GM19025 (cell line): Measurements from ENCODE around the gene KRTAP9-2.
"Not testable (repeated sequence)": the region's sequence is repeated elsewhere in the genome, so short reads cannot be mapped to it uniquely, and the experiment has no call there.

Source experiments
- ATAC-seq: cut with Tn5 transposase; IDR thresholded peaks from one replicate; pipeline ENCODE4 v1.9.1; 2021; ENCODE audit warnings: mild to moderate bottlenecking, low read depth, moderate library complexity; ENCODE audit not compliant: unreplicated experiment

KRTAP9-2 gene

GRCh38 chr17:41226598-41227095, at the start of gene KRTAP9-2:
Gene KRTAP9-2, plus strand, starts transcription at chr17:41226648. Its CDS starts 7 bp downstream, at chr17:41226655.
- not testable (repeated sequence) for ATAC-seq

GRCh38 chr17:41176744-41177387, 49.6 kb upstream of the KRTAP9-2 start:
- ATAC-seq: no peak

GRCh38 chr17:41177727-41178271, 48.6 kb upstream of the KRTAP9-2 start, which contains the start of gene KRTAP4-2:
Gene KRTAP4-2, minus strand, starts transcription at chr17:41178221. Its CDS starts 57 bp downstream, at chr17:41178164.
- ATAC-seq: no peak

GRCh38 chr17:41178341-41178740, 48.1 kb upstream of the KRTAP9-2 start:
- ATAC-seq: no peak

DNA sequence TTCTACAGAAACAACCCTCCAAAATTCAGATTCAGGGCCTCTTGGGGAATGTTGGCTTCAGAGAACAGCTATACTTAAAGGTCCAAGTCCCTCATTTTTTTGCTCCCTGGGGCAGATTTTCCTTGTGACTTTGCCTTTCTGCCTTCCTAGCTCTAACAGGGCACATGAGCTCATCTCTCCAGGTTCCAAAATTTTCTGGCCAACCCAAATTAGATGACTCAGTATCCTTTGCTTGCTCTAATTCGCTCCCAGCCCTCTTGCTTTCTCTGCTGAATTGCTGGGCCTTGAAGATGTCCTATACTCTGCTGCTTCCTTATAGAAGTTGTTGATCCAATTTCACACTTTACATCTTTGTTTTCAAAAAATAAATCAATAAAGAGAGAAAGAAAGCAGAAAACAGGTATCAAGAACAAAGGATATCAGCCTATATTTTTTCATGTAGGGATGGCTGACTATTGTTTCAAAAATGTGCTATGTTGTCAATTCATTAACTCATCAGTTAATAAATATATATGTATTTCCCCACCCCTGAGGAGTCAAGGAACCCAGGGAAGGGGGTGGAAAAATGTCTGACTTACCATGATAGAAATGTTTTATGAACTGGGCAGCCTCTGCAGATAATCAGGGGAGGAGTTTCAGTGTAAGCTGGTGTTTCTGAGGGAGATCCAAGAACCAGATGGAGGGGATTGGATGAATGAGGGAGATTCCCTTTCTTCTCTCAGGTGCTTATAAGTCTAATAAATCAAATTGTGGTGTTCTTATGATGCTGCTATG, 47.4 kb upstream of the KRTAP9-2 start:
- ATAC-seq: no peak

DNA sequence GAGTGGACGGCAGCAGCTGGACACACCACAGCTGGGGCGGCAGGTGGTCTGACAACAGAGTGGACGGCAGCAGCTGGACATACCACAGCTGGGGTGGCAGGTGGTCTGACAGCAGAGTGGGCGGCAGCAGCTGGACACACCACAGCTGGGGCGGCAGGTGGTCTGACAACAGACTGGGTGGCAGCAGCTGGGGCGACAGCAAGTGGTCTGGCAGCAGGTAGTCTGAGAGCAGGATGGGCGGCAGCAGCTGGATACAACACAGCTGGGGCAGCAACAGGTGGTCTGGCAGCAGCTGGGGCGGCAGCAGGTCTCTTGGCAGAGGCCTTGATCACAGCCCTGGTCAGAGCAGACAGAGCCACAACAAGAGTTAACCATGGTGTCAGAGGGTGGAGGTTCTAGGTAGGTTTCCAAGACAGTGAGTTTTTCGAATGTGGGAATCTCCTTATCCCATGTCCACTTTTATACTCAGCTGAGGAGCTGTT, 41.9 kb upstream of the KRTAP9-2 start, which contains the start of gene KRTAP4-1:
TSS of gene KRTAP4-1 (minus strand) at position 432 of the 482 bp plus-strand sequence. CDS start at position 375, 57 bp downstream.
- no peak for ATAC-seq

DNA sequence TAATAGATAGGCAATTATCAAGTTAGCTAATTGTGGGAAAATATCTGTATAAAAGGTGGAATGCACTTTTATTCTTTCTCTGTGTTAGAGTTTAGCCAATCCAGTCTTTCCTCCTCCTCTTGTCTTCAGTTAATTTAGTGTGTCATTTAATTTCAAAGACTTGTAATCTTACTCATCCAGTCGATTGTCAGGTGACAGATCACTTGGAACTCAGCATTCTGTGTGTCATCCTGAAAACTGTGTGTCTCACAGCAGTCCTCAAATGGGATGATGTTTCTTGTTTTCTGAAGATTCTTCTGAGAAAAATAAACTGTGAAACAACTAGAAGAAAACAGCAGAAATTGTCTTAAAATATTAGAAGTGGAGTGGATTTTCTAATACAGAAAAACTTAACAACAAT, 41.4 kb upstream of the KRTAP9-2 start:
- ATAC-seq: no peak

- ATAC-seq: no peak
These were observed 39.6 kb upstream of the KRTAP9-2 start for GRCh38 chr17:41186872-41187271.

DNA sequence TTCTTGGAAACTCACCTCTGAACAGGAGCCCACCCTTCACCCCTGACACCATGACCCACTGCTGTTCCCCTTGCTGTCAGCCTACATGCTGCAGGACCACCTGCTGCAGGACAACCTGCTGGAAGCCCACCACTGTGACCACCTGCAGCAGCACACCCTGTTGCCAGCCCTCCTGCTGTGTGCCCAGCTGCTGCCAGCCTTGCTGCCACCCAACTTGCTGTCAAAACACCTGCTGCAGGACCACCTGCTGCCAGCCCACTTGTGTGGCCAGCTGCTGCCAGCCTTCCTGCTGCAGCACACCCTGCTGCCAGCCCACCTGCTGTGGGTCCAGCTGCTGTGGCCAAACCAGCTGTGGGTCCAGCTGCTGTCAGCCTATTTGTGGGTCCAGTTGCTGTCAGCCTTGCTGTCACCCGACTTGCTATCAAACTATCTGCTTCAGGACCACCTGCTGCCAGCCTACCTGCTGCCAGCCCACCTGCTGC, 36.6 kb upstream of the KRTAP9-2 start, which contains the start of gene KRTAP9-1:
TSS of gene KRTAP9-1 (plus strand) at position 51 of the 482 bp plus-strand sequence. CDS start at position 51, 0 bp downstream.
- ATAC-seq: not testable (repeated sequence)

- ATAC-seq: no peak
These were observed 36.1 kb upstream of the KRTAP9-2 start for GRCh38 chr17:41190328-41190727.

DNA sequence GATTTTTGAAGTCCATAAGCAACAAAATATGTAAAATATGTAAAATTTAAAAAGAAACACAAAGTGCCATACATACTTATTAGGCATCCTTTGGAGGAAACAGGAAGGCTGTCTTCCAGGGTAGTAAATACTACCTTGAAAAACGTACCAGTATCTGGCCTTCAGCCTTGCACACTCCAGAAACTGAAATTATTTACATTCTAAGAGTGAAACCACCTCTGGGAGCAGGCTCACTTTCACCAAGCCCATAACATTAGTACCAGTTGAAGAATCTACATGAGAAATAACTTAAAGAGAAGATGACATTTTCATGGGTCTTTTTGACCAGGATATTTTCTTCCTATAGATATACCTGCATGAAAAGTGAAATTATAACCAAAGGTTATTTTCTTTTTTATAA, 30.4 kb upstream of the KRTAP9-2 start:
- no peak for ATAC-seq

DNA sequence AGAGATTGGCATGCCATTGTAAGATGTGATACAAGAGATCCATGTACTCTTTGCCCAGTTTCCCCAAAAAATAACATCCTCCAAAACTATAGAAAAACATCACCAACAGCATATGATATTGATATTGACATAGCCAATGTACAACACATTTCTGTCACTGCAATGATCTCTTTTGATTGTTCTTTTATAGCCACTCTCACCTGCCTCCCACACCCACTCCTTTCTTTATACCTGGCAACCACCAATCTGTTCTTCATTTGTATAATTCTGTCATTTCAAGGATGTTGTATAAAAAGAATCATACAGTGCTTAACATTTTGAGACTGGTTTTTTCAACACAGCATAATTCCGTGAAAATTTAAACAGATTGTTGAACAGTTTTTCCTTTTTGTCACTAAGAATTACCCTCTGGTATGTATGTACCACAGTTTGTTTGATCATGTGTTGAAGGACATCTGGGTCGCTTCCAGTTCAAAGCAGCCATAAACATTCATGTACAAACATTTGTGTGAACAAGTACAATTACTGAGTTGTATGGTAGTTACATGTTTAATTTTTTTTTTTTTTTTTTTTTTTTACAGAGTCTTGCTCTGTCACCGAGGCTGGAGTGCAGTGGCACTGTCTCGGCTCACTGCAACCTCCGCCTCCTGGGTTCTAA, 26.9 kb upstream of the KRTAP9-2 start:
- ATAC-seq: no peak

DNA sequence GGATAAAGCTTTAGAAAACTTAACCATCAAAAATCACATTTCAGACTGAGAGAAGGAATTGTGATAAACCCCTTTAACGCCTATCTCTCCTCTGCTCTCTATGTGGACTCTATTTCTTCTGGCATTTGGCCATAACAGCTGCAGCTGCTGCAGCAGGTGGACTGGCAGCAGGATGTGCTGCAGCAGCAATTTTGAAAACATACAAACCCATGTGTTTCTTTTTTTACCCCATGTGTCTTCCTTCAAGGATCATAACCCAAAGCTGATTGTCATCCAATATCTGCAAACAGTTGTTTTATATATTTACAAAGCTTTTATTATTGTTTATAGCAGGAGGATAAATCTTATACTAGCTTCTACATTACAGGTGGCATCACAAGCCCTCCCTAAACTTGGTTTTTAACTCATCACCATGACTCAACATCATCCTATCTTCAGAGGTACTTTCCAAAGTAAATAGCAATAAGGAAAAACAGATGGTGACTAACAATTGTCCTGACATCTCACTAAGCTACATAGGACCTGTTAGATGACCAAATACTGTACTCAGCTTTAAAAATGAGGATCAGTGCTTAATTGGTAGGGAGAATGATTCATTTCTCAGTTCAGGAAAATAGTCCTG, 14.5 kb upstream of the KRTAP9-2 start:
- ATAC-seq: no peak

DNA sequence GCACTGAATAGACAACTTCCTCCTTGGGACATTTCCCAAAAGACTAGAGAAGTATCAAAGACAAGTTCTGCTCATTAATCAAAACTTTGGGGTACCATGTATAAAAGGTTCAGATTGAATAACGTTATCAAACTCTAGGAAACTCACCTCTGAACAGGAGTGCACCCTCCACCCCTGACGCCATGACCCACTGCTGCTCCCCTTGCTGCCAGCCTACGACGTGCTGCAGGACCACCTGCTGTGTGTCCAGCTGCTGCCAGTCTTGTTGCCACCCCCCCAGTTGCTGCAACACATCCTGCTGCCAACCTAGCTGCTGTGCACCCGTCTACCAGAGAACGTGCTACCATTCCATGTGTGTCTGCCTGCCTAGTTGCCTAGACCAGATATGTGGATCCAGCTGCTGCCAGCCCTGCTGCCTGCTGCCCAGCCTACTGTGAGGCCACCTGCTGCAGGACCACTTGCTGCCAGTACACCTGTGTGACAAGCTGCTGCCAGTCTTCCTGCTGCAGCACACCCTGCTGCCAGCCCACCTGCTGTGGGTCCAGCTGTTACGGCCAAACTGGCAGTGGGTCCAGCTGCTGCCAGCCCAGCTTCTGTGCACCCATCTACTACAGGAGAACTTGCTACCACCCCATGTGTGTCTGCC, 13.8 kb upstream of the KRTAP9-2 start:
- no peak for ATAC-seq

DNA sequence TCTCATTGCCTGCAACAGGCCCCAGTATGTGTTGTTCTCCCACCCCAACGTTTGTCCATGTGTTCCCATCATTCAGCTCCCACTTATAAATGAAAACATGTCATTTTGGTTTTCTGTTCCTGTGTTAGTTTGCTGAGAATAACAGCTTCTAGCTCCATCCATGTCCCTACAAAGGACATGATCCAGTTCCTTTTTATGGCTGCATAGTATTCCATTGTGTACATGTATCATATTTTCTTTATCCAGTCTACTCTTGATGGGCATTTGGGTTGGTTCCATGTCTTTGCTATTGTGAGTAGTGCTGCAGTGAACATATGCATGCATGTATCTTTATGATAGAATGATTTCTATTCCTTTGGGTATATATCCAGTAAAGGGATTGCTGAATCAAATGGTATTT, 10.8 kb upstream of the KRTAP9-2 start:
- ATAC-seq: no peak

- no peak for ATAC-seq
These were observed 2.6 kb upstream of the KRTAP9-2 start for GRCh38 chr17:41223821-41224220.

DNA sequence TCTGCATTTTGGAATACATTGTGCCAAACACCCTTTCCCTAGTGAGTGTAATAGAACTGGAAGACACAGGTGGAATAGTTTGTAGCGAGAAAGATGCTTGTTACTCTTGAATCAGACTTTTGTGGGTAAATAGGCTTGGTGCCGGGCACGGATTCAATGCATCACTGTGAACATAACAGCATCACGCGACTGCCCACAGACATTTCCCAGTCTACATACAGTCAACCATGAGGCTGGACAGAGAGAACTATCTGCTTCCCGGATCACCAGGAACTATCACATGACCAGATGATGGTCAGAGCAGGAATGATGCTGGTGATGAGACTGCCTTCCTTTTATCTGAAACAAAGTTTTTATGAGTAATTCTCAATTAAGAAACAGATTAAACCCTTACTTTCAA, 397 bp upstream of the KRTAP9-2 start:
- ATAC-seq: no peak

DNA sequence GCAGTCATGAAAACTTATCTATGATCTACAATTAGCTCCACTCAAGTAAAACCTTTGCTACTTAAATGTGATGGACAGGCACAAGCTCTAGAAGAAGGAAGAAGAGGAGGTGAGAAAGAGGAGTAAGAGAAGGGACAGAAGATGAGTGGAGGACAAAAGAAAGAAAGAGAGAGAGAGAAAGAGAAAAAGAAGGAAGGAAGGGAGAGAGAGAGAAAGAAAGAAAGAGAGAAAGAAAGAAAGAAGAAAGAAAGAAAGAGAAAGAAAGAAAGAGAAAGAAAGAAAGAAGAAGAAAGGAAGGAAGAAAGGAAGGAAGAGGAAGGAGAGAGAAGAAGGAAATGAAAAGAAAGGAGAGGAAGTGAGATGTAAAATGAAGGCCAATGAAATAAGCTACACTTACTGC, 3.6 kb downstream of the KRTAP9-2 start:
- no peak for ATAC-seq

- no peak for ATAC-seq
These were observed 5.3 kb downstream of the KRTAP9-2 start for GRCh38 chr17:41231731-41232130.
